Raji (cell line): ENCODE data around the gene ZNF106.

Experiments
- POLR2A ChIP-seq: IDR thresholded peaks from 2 replicates; pipeline ENCODE4 v1.6.1; 2011; ENCODE audit warnings: low read depth, low read length, control low read depth; ENCODE audit not compliant: insufficient read depth

The ZNF106 gene

DNA sequence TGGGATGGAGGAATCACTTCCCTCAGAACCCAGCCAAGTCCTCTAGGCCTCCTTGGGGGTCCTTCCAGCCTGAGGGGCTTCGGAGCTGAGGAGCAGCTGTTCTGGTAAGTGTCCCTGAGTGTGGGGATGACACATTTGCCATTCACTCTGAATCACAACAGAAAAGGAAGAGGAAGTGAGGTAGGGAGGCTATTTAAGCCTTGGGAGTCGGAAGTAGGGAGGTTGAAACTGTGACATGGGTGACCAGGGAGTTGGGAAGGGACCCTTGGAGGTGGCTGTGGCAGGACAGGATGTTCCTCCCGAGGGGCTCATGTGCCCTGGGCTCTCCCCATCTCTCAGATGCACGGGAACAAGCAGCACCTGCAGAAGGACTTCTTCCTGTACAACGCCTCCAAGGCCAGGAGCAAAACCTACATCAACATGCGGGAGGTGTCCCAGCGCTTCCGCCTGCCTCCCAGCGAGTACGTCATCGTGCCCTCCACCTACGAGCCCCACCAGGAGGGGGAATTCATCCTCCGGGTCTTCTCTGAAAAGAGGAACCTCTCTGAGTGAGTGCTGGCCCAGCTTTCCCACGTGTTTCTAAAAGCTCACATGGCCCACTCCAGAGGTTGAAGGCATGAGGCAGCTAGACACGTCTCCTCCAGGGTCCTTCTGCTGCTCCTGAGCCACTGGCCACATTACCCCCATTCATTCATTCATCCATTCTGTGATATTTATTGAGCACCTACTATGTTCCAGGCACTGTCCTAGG is 88.3 kb downstream of the ZNF106 start:
- no peak for TF ChIP-seq POLR2A

DNA sequence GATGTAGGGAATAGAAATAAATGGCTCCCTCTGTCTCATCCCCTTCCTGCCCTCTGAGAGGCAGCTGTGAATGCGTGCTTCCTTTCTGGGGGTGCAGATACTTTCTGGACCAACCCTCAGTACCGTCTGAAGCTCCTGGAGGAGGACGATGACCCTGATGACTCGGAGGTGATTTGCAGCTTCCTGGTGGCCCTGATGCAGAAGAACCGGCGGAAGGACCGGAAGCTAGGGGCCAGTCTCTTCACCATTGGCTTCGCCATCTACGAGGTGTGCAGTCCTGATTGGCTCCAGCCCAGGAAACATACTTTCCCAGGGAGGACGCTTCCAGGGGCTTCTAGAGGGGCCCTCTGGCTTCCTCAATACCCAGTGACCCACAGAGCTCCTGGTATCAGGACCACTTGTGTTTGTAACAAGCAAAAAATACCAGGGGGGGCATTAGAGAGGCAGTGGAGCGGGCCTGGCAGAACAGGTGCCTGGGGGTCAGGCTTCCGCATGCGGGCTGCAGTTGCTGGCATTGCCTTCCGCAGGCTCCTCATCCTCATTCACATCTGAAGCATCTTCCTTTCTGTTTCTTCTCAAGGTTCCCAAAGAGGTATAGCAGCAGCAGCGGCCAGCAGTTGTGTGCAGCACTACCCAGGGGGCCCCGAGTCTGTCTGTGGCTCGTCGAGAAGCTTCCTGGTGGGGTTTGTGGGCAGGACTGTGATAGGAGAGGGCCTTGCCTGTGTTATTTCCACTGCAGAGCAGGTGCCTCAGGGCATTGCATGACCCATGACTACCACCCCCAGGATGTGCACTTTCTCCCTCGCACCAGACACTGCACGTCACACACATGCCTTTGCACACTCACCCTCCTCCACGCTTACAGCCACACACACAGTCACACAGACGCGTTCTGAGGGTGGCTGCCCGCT is 89.1 kb downstream of the ZNF106 start:
- no peak for TF ChIP-seq POLR2A

DNA sequence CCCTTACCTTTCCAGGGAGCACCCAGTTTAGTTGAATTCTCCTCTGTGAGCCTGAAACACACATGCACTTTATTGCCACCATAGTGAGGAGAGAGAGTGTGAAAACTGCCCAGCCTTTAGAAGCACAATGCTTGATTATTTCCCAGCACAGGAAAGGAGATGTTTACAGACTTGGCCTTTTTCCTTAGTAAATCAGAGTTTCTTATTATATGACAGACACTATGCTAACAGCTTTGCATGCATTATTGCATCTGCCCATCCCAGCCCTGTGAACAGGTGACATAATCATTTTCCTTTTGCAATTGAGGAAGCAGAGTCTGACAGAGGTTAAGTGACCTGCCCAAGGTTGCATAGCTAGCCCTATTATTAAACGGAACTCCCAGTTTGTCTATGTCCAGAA is 95.1 kb downstream of the ZNF106 start:
- TF ChIP-seq POLR2A: no peak

DNA sequence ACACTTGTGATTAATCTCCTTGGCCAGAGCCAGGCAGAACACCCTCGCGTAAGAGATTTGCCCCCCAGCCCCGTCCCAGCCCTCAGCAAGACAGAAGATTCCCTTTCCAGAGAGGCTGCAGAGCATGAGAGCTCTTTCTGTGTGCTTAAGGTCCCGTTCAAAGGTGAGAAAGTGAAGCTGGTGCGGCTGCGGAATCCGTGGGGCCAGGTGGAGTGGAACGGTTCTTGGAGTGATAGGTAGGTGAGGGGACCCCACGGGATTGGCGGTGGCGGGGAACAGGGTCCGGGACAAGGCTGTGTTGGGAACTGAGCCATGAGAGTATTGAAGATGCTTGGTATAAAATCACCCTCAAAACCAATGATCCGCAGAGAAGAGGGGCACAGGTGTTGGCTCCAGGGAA is 96.8 kb downstream of the ZNF106 start:
- TF ChIP-seq POLR2A: no peak

DNA sequence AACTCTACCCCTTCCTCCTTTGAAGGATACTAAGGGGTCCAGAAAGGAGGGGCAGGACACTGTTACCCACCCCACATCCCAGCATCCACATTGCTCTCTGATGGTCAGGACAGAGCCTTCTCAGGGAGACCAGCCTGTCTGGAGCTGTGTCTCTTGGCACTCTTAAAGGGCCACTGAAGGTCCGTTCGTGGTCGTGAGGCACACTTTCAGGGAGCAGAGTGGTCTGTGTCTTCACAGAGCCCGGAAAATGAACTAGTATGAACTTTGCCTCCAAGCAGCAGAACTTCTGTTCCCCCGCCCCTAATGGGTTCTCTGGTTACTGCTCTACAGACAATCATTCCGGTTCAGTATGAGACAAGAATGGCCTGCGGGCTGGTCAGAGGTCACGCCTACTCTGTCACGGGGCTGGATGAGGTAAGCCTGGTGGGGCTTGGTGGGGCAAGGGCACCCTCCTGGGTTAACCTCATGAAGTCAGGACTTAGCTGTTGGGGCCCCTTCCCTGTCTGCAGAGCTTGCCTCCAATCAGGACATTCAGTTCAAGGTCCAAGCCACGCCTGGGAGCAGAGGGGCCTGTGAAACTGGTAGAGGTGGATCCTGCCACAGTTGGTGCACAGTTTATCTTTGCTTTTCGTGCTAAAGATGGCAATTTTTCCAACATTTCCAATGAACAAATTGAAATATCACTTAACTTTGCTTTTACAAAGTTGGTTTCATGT is 98.5 kb downstream of the ZNF106 start:
- no peak for TF ChIP-seq POLR2A

DNA sequence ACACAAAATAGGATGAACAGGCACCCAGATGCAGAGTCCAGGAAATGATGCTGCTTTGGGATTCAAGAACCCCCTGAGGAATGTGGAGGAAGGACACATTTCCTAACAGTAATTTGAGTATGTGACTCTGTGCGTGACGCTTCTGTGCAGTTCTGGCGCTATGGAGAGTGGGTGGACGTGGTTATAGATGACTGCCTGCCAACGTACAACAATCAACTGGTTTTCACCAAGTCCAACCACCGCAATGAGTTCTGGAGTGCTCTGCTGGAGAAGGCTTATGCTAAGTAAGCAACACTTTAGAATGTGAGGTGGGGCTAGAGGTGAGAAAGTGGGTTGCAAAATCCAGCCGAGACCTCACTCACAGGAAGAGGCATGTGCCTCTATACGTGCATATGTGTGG is 103.3 kb downstream of the ZNF106 start:
- TF ChIP-seq POLR2A: no peak

DNA sequence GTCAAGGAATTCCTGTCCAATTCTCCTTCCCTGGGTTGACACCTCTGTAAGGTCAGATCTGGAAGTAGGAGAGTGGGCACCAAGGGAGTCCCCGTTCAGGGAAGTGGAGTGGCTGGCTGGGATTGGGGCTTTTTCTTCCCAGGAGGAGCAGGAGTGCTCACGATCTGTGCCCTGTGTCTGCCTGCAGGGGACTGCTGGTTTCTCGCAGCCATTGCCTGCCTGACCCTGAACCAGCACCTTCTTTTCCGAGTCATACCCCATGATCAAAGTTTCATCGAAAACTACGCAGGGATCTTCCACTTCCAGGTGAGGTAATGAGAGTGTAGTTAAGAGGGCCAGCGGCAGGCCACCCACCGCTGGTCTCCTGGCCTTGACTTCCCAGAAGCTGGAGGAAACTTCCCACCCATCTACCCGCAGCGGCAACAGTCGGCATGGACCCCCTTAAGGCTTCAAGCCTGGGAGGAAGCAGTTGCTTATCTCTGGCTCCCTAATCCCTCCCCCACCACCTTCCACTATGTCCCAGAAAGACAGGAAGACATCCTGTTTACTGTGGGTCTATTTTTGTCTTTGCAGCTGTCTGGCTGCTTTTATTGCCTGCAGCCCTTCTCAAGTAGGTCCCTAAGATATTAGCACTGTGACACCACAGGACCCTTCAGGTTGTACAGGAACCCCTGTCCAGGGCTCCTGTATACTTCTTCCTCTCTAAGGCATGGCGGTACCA is 104.8 kb downstream of the ZNF106 start:
- no peak for TF ChIP-seq POLR2A

DNA sequence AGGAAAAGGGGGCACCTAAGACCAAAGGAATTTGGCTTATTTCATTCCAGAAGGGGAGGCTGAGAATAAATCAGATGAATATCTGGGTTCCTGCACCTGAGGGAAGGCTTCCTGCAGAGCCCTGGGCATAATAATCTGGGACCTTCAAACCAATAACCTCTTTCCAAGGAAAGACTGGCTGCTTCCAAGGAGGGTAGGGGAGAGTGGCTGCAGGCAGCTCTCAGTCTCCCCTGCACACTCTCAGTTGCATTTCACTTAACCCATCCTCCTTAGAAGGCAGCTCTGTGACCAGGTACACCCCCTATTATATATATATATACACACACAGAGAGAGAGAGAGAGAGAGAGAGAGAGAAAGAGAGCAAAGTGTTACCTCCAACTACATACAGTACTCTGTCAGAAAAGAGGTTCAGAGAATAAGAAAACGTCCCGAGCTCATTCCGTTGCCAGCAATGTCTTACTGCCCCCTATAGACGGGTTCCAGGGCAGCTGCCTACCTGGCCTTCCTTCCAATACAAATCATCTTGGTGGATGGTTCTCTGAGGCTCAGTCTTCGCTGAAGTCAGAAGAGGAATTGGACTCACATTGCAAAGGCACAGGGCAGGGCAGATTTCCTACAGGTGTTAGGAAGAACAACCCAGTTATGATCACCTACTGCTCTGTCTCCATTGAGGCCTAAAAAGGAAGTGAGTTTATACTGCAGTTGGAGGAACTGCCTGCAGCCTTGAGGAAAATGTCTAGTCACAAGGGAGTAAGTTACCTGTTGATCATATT is 105.5 kb downstream of the ZNF106 start:
- no peak for TF ChIP-seq POLR2A

DNA sequence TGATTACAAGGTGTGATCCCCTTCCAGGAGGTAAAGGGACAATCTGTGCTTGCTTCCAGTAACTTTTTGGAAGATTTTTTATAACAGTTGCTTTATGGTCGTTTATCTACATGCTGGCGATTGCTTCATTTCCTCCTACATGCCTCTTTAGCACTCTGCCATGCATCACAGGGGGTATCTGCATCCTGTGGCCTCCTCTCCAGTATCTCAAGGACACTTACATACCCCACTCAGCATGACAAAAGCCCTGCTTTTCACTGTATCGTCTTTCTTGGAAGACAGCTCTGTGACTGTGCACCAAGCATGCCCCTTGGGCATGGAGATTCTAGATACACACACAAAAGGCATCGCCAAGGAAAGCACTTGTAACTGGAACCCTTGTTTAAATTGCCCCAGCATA is 106.3 kb downstream of the ZNF106 start:
- no peak for TF ChIP-seq POLR2A

DNA sequence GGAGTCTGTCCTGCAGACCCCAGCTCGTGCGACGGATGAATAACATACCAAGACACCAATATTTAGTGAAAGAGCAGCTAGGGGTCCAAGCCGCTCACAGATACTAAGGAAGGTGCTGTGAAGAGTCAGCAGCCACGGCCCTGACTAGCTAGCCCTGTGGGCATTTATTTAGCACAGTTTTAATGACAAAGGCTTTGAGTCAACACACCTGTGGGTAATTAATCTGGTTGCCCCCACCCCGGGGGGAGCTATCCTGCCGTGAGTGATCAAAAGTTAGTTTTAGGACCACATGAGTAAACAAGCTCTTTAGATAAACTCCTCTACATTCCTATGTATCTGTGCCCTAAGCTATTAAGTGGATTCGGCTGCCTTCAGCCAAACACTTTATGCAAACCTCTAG is 112.9 kb downstream of the ZNF106 start:
- TF ChIP-seq POLR2A: no peak

DNA sequence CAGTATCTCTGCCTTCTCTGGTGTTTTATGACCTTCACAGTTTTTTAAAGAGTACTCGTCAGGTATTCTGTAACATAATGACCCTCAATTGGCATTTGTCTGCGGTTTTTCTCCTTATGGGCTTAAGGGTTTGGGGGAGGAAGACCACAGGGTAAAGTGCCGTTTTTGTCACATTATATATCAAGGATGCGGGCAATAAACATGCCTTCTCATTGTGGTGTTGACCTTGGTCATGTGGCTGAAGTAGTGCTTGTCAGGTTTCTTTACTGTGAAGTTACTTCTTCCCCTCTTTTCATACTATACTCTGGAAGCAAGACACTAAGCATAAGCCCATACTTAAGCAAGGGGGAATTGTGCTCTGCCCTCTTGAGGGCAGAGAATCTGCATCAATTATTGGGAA is 115.0 kb downstream of the ZNF106 start:
- no peak for TF ChIP-seq POLR2A

DNA sequence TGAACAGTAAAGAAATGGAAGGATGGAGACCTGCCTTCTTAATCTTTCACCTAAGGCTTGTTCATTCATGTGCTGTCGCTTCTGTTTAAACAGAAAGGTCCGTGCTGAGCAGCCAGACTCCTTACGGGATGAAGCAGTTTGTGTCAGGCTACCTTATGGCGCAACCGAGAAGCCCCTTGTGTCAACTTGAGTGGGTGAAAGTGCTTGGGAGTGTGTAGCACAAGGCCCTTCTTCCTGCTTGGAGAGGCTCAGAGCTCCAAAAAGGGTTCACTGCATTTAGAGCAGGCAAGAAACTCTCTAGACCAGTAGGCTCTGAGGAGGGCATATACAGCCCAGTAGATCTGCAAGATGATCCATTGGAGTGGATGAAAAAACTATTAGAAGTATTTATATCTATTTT is 115.7 kb downstream of the ZNF106 start:
- TF ChIP-seq POLR2A: no peak

DNA sequence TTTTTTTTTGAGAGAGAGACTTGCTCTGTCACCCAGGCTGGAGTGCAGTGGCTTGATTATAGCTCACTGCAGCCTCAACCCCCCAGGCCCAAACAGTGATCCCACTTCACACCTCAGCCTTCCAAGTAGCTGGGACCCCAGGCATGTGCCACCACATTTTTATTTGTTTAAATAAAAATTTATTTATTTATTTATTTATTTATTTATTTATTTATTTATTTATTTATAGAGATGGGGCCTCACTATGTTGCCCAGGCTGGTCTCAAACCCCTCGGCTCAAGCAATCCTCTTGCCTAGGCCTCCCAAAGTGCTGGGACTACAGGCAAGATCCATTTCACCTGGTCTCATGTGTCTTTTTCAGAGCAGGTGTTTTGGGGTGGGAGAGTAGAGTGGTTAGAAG is 116.1 kb downstream of the ZNF106 start:
- no peak for TF ChIP-seq POLR2A

DNA sequence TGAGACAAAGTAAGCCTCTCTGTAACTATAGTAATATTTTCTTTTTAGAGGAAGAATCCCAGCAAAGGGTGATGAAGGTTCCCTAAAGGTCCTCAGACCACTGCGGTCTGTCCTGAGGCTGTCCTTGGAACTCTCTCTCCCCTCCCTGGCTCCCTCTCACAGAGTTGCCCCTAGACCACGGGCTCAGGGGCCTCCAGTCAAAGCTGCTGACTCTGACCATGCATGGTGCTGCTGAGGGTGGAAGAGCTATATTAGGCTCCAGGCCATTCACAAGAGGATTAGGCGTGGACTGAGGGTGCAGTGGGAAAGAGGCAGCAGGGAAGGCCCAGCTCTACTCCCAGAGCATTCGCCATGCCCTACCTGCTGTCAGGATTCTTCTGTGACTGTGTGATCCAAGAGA is 117.0 kb downstream of the ZNF106 start:
- no peak for TF ChIP-seq POLR2A
